Measurements from ENCODE around the gene PTPN9. TPM values are rescaled to one million over a fixed set of nuclear protein-coding genes. Genes with fewer than 3 reads are reported as not detected.
"Not testable (repeated sequence)": the region's sequence is repeated elsewhere in the genome, so short reads cannot be mapped to it uniquely, and the experiment has no call there.

Gene PTPN9
- total RNA-seq, 2 donors from 2014 or later = 19.8 to 21.6 TPM

GRCh38 chr15:75480463-75480862 is 98.7 kb downstream of the PTPN9 start:
- H3K27me3 Mint-ChIP-seq; H3K36me3 Mint-ChIP-seq (ENCODE audit: low read depth); DNase-seq; H3K4me3 Mint-ChIP-seq; ATAC-seq; H3K9me3 ChIP-seq (ENCODE audit: control insufficient read depth, low read length, poor library complexity, severe bottlenecking); H3K27ac Mint-ChIP-seq: not testable (repeated sequence)
- H3K4me1 Mint-ChIP-seq = peaks cover 15% of the 10 kb centered on the region

GRCh38 chr15:75479670-75480069 is 99.4 kb downstream of the PTPN9 start:
- Mint-ChIP-seq H3K27ac (peak overlapping the region; percentile 34), H3K4me1 (peaks cover 11% of the 10 kb centered on the region), H3K36me3 (ENCODE audit: low read depth) (peaks cover 4% of the 10 kb centered on the region), H3K27me3 (no peaks in the 10 kb centered on the region), H3K4me3 (no peak overlapping the region)
- ATAC-seq (no peak), DNase-seq (no peak)
- H3K9me3 ChIP-seq (ENCODE audit: control insufficient read depth, low read length, poor library complexity, severe bottlenecking) = no peaks in the 10 kb centered on the region

DNA sequence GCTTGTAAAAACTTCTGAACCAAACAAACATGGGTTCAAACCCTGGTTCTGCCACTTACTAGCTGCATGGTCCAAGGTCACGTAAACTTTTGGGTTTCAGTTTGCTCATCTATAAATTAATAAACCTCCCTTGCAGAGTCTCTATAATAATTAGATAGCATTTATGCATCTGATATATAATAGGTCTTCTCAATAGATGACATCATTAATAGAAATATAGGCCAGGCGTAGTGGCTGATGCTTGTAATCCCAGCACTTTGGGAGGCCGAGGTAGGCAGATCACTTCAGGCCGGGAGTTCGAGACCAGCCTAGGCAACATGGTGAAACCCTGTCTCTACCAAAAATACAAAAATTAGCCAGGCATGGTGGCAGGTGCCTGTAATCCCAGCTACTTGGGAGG is 102.0 kb downstream of the PTPN9 start:
- H3K27ac Mint-ChIP-seq; H3K9me3 ChIP-seq (ENCODE audit: control insufficient read depth, low read length, poor library complexity, severe bottlenecking); DNase-seq; ATAC-seq; H3K36me3 Mint-ChIP-seq (ENCODE audit: low read depth); H3K4me3 Mint-ChIP-seq; H3K27me3 Mint-ChIP-seq; H3K4me1 Mint-ChIP-seq: not testable (repeated sequence)

DNA sequence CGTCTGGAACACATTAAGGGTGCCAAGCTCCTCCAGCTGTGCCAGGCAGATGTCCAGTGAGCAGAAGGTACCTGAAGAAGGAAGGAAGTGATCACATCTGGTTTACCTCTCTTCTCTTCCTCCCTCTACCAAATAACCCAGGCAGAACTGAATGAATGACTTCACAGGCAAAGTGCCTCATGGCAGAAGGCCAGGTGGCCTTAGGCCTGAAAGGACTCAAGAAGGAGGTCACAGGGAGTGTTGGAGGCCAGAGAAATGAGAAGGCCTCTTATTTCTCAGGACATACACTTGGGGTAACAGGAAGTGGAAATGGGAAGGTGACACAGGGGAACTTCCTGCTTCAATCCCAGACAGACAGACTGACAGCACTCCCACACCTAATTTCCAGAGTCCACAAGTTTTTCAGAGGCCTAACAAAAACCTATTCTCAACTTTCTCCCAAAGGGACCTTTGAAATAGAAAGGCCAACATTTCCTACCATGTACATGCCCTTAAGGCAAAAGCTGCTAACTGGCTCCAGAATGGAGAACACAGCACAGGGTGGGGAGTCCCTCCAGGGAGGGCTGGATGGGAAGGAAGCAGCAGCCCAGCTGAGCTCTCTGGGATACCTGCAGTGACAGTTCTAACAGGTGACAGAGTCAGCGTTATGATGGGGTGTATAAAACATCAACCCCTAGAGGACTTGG is 110.1 kb downstream of the PTPN9 start:
- Mint-ChIP-seq H3K27ac (peak overlapping the region; percentile 6), H3K27me3 (no peaks in the 10 kb centered on the region), H3K36me3 (ENCODE audit: low read depth) (peaks cover 13% of the 10 kb centered on the region), H3K4me3 (no peak overlapping the region), H3K4me1 (peaks cover 6% of the 10 kb centered on the region)
- H3K9me3 ChIP-seq (ENCODE audit: control insufficient read depth, low read length, poor library complexity, severe bottlenecking) = no peaks in the 10 kb centered on the region
- DNase-seq (no peak), ATAC-seq (no peak)

DNA sequence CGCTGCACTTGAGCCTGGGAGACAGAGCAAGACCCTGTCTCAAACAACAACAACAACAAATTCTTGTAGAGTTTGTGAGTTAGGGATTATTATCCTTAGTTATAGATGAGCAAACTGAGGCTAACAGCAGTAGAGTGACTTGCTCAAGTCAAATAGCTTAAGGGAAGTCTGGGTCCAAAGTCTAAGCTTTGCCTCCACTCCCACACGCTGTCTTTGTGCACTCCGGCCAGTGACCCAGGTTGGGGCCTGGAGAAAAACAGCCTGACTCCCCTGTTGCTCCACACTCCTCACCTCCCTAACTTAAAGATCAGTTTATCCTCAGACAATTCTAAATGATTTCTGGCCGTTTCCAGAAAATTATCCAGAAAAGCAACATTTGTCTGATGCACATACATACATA is 118.5 kb downstream of the PTPN9 start:
- Mint-ChIP-seq H3K36me3 (ENCODE audit: low read depth) (no peaks in the 10 kb centered on the region), H3K4me3 (no peak overlapping the region), H3K27me3 (no peaks in the 10 kb centered on the region), H3K27ac (no peak overlapping the region), H3K4me1 (peaks cover 11% of the 10 kb centered on the region)
- DNase-seq (no peak), ATAC-seq (no peak)
- H3K9me3 ChIP-seq (ENCODE audit: control insufficient read depth, low read length, poor library complexity, severe bottlenecking) = no peaks in the 10 kb centered on the region

DNA sequence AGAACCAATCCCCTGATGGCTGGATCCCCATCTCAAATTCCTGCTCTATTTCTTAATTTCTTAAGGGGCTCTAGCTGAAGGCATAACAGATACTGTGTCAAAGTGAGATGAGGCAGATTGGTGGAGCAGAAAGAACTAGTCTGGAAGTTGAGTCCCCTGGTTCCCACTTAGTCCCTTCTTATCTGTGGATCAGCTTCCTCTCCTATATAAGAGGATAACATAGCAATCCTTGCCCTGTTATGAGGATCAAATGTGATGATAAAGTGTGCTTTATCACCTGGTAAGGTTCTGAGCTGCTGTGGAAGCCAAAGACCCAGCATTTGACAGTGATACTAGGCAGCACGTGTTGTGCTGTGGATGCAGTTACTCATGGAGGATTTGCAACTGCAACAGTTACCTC is 119.5 kb downstream of the PTPN9 start:
- H3K27ac Mint-ChIP-seq = no peak overlapping the region
- no peaks in the 10 kb centered on the region for H3K36me3 Mint-ChIP-seq (ENCODE audit: low read depth)

GRCh38 chr15:75456710-75457109 is 122.4 kb downstream of the PTPN9 start:
- H3K36me3 Mint-ChIP-seq (ENCODE audit: low read depth) = no peaks in the 10 kb centered on the region
- no peak for ATAC-seq

More for the DNA sequence above, 119.5 kb downstream of the PTPN9 start:
- H3K27me3 Mint-ChIP-seq = no peaks in the 10 kb centered on the region
- DNase-seq (no peak), ATAC-seq (no peak)
- H3K9me3 ChIP-seq (ENCODE audit: control insufficient read depth, low read length, poor library complexity, severe bottlenecking) = no peaks in the 10 kb centered on the region
- H3K4me1 Mint-ChIP-seq = peaks cover 9% of the 10 kb centered on the region
- H3K4me3 Mint-ChIP-seq = no peak overlapping the region

GRCh38 chr15:75455982-75456531 is 123.1 kb downstream of the PTPN9 start:
- no peaks in the 10 kb centered on the region for H3K27me3 Mint-ChIP-seq
- no peaks in the 10 kb centered on the region for H3K36me3 Mint-ChIP-seq (ENCODE audit: low read depth)
- H3K9me3 ChIP-seq (ENCODE audit: control insufficient read depth, low read length, poor library complexity, severe bottlenecking) = no peaks in the 10 kb centered on the region
- H3K4me3 Mint-ChIP-seq = peak overlapping the region; percentile 98
- H3K4me1 Mint-ChIP-seq = peaks cover 23% of the 10 kb centered on the region
- DNase-seq (peak in 1 of 3 donors; percentile 35), ATAC-seq (no peak)
- H3K27ac Mint-ChIP-seq = peak overlapping the region; percentile 96

More at GRCh38 chr15:75456710-75457109, 122.4 kb downstream of the PTPN9 start:
- peak overlapping the region; percentile 96 for H3K27ac Mint-ChIP-seq
- no peaks in the 10 kb centered on the region for H3K9me3 ChIP-seq (ENCODE audit: control insufficient read depth, low read length, poor library complexity, severe bottlenecking)
- DNase-seq = no peak
- H3K27me3 Mint-ChIP-seq = no peaks in the 10 kb centered on the region
- peaks cover 23% of the 10 kb centered on the region for H3K4me1 Mint-ChIP-seq
- peak overlapping the region; percentile 98 for H3K4me3 Mint-ChIP-seq

GRCh38 chr15:75455424-75455981 is 123.6 kb downstream of the PTPN9 start:
- Mint-ChIP-seq H3K4me1 (peaks cover 23% of the 10 kb centered on the region), H3K27me3 (no peaks in the 10 kb centered on the region), H3K27ac (peak overlapping the region; percentile 96), H3K36me3 (ENCODE audit: low read depth) (no peaks in the 10 kb centered on the region), H3K4me3 (peak overlapping the region; percentile 98)
- H3K9me3 ChIP-seq (ENCODE audit: control insufficient read depth, low read length, poor library complexity, severe bottlenecking) = no peaks in the 10 kb centered on the region
- peak; percentile 8 for ATAC-seq
- peak; percentile 80 to 84 (median 81) for DNase-seq

DNA sequence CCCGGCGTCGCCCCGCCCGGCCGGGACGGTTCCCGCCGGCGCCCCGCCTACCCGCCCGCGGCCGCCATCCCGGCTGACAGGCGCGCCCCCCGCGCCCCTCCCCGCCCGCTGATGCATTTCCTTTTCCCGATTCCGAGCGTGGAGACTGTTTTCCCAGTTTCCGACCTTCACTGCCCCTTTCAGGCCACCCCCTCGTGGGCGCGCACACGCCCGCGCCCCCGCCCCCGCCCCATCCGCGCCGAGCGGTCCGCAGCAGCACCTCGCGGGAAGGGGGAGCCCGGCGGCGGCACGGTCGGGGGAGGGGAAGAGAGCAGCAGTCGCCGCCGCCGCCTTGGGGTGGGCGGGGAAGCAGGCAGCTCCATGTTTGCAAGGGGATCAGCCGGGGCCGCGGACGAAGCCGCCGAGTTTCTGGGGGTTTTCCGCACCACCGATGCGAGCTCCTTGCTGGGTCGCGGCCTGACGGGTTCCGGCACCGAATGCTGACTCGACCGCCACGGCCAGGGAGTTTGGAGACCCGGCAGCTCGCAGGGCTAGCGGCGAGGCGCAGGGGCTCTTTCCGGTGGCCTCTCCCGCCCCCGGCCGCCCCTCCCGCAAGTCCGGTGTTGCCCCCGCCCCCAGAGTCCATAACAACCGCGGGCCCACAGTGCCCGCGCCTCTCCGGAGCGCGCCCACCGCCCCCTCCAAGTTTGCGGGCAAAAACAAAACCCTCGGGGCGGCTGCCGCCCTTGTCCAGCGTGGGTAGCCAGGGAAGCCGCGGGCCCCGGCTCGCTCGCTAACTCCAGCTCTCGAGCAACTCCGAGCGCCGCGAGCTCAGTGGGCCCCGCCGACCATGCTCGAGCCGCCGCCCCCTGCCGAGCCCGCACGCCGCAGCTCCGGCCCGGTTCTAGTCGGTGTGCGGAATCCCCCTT is 124.4 kb downstream of the PTPN9 start:
- H3K9me3 ChIP-seq (ENCODE audit: control insufficient read depth, low read length, poor library complexity, severe bottlenecking) = no peaks in the 10 kb centered on the region
- ATAC-seq (peak; percentile 6), DNase-seq (peak; percentile 83 to 85 (median 84))
- H3K4me3 Mint-ChIP-seq = peak overlapping the region; percentile 98
- H3K4me1 Mint-ChIP-seq = peaks cover 29% of the 10 kb centered on the region
- H3K36me3 Mint-ChIP-seq (ENCODE audit: low read depth) = no peaks in the 10 kb centered on the region
- H3K27ac Mint-ChIP-seq = peak overlapping the region; percentile 96
- H3K27me3 Mint-ChIP-seq = no peaks in the 10 kb centered on the region

GRCh38 chr15:75453703-75454470 is 125.2 kb downstream of the PTPN9 start:
- no peaks in the 10 kb centered on the region for H3K36me3 Mint-ChIP-seq (ENCODE audit: low read depth)
- no peaks in the 10 kb centered on the region for H3K27me3 Mint-ChIP-seq

DNA sequence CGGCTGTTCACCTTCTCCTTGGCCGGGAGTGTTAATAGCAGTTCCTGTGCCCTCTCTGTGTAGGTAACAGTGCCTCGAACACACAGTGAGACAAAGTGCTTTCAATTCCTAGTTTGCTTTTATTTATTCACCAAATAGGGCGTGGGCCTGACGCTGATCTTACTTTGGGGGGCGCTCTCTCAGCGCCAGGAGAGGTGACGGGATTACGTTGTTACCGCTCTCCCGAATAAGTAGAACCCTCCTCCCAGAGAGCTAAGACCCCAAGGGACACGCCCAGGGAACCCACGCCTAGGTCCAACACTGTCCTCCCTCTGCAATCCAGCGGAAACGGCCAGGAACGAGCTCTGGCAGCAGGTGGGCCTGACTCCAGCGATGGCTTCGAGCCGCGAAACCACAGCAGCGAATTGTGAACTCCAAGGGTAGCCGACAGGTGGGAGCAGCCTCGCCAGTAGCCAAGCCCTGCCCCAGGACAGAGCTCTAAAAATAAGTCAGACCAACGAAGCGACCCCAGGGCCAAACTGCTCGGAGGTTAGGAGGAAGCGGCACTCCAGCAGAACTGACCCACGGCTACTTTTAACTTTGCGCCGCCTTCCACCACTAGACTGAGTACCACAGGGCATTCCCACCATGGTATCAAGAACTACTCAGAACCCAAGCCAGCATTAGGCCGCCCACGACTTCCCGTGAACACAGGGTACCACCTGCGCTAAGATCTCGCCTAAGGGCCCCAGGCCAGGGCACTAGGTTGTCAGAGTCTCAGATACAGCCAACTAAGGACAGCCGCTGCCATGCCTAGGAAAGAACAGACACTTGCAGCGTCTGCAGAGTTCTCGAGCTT is 126.0 kb downstream of the PTPN9 start:
- Mint-ChIP-seq H3K27me3 (no peaks in the 10 kb centered on the region), H3K4me1 (peaks cover 38% of the 10 kb centered on the region), H3K4me3 (peak overlapping the region; percentile 98), H3K36me3 (ENCODE audit: low read depth) (no peaks in the 10 kb centered on the region), H3K27ac (peak overlapping the region; percentile 96)
- no peak for ATAC-seq
- H3K9me3 ChIP-seq (ENCODE audit: control insufficient read depth, low read length, poor library complexity, severe bottlenecking) = no peaks in the 10 kb centered on the region
- DNase-seq = peak; percentile 17 to 29 (median 19)

More at GRCh38 chr15:75453703-75454470, 125.2 kb downstream of the PTPN9 start:
- H3K9me3 ChIP-seq (ENCODE audit: control insufficient read depth, low read length, poor library complexity, severe bottlenecking) = no peaks in the 10 kb centered on the region
- peaks cover 34% of the 10 kb centered on the region for H3K4me1 Mint-ChIP-seq
- peak overlapping the region; percentile 96 for H3K27ac Mint-ChIP-seq
- peak overlapping the region; percentile 98 for H3K4me3 Mint-ChIP-seq
- DNase-seq (peak; percentile 92 to 97 (median 96)), ATAC-seq (peak; percentile 45)

Measured in T-helper 17 cell (primary cell).